MG63 (cell line): ENCODE results near the gene PRPF8. TPM values are rescaled to one million over a fixed set of nuclear protein-coding genes. Genes with fewer than 3 reads are reported as not detected.

ENCODE experiments used
- DNase-seq: peaks from one replicate; pipeline ENCODE4 v3.0.0-alpha.2; 2020
- H3K27me3 ChIP-seq: fragments of 250-450 bp; sonication (Bioruptor Pico); 2 replicates; pipeline ENCODE4 v1.5.1; 2020; ENCODE audit warnings: mild to moderate bottlenecking, moderate library complexity
- H3K36me3 ChIP-seq: fragments of 250-450 bp; sonication (Bioruptor Pico); 2 replicates; pipeline ENCODE4 v1.5.1; 2020; ENCODE audit warnings: mild to moderate bottlenecking, moderate library complexity
- H3K4me3 ChIP-seq: fragments of 250-450 bp; sonication (Bioruptor Pico); 2 replicates; pipeline ENCODE4 v1.5.1; 2020; ENCODE audit warnings: mild to moderate bottlenecking, moderate library complexity
- H3K9me3 ChIP-seq: fragments of 250-450 bp; sonication (Bioruptor Pico); 2 replicates; pipeline ENCODE4 v1.5.1; 2020; ENCODE audit warnings: mild to moderate bottlenecking, moderate library complexity
- total RNA-seq: library from RNA; depleted of rRNA; stranded (reverse); fragments of >200 nt; shearing (Covaris generic); gene quantifications from 2 replicates; pipeline ENCODE4 v1.2.3, GENCODE V29; 2014; ENCODE audit warnings: low replicate concordance

Gene PRPF8
- total RNA-seq, 1 experiment from 2014 or later, result 100 TPM

DNA sequence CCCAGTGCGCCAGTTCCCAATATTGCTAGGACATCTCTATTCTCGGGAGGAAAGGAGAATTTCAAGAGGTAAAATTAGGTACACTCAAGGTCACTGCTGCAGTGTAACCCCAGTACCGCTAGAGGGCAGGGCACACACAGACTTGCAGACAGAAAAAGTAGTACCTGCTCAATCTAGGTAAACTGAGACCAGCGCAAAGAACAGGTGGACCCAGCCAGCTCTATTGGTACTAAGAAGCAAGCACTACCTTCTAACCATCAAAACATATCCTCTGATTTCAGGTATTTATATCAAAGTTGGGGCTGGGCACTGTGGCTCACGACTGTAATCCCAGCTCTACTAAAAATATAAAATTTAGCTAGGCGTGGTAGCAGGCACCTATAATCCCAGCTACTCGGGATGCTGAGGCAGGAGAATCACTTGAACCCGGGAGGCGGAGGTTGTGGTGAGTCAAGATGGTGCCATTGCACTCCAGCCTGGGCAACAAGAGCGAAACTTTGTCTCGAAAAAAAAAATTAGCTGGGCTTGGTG is 36.3 kb upstream of the PRPF8 start:
- H3K9me3 ChIP-seq, result no peaks in the 10 kb centered on the region
- DNase-seq, result no peak
- no peak overlapping the region for H3K4me3 ChIP-seq
- no peaks in the 10 kb centered on the region for H3K36me3 ChIP-seq
- H3K27me3 ChIP-seq, result no peaks in the 10 kb centered on the region

- no peaks in the 10 kb centered on the region for H3K27me3 ChIP-seq
- no peak overlapping the region for H3K4me3 ChIP-seq
- DNase-seq, result no peak
- H3K9me3 ChIP-seq, result no peaks in the 10 kb centered on the region
- peaks cover 12% of the 10 kb centered on the region for H3K36me3 ChIP-seq
Observed at GRCh38 chr17:1718362-1719165, 33.9 kb upstream of the PRPF8 start.

- H3K36me3 ChIP-seq, result peaks cover 26% of the 10 kb centered on the region
- H3K9me3 ChIP-seq, result no peaks in the 10 kb centered on the region
- peak overlapping the region; percentile 60 for H3K4me3 ChIP-seq
- DNase-seq, result peak; percentile 91
- H3K27me3 ChIP-seq, result no peaks in the 10 kb centered on the region
Observed at GRCh38 chr17:1716912-1717695, 32.4 kb upstream of the PRPF8 start.

DNA sequence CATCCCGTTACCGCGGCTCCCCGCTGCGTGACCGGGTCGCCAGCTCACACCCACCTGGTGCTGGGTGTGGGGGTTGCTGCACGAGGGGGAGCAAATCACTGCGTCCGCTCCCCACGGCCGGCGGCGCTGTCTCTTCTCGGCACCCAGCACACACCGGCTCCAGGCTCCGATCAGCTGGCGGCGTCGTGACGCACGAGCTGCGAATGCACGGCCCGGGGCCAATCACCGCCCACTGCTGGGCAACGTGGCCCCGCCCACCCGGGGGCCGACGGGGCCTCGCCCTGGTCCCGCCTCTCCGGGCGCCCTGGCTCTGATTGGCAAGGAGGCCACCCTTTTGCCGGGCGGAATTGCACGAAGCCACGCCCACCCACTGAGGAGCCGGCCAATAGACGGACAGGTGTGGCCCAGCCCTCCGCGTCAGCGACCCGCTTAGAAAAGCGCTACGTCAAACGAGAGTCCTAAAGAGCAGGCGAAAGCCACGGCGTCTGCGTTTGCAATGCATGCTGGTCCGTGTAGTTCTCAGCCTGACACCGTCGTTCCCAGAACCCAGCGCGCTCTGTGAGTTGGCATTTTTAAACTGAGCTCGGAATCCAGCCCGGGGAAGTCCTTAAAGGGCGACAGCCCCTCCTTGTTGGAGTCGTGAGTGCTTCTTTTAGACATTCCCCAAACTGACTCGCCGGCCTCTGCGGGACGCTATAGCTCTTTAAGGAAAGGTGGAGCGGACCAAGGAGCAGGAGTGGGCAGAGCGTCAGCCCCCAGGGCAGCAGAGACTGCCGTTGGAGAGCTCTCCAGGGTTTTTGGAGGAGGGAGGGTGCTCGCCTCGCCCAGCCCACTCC is 31.6 kb upstream of the PRPF8 start:
- Histone ChIP-seq H3K36me3 (peaks cover 32% of the 10 kb centered on the region), H3K4me3 (peak overlapping the region; percentile 69), H3K9me3 (no peaks in the 10 kb centered on the region), H3K27me3 (no peaks in the 10 kb centered on the region)
- peak; percentile 99 for DNase-seq

- no peaks in the 10 kb centered on the region for H3K9me3 ChIP-seq
- H3K27me3 ChIP-seq, result no peaks in the 10 kb centered on the region
- H3K36me3 ChIP-seq, result peaks cover 32% of the 10 kb centered on the region
- DNase-seq, result no peak
- H3K4me3 ChIP-seq, result peak overlapping the region; percentile 69
Observed at GRCh38 chr17:1715803-1716075, 31.1 kb upstream of the PRPF8 start.

- H3K4me3 ChIP-seq, result peak overlapping the region; percentile 69
- peaks cover 32% of the 10 kb centered on the region for H3K36me3 ChIP-seq
- peak; percentile 95 for DNase-seq
Observed at GRCh38 chr17:1714980-1715802, 30.5 kb upstream of the PRPF8 start.

GRCh38 chr17:1714427-1714979 is 29.8 kb upstream of the PRPF8 start:
- H3K27me3 ChIP-seq, result no peaks in the 10 kb centered on the region
- DNase-seq, result peak; percentile 97
- peaks cover 32% of the 10 kb centered on the region for H3K36me3 ChIP-seq
- no peaks in the 10 kb centered on the region for H3K9me3 ChIP-seq
- peak overlapping the region; percentile 69 for H3K4me3 ChIP-seq

More at GRCh38 chr17:1714980-1715802, 30.5 kb upstream of the PRPF8 start:
- no peaks in the 10 kb centered on the region for H3K9me3 ChIP-seq
- H3K27me3 ChIP-seq, result no peaks in the 10 kb centered on the region

DNA sequence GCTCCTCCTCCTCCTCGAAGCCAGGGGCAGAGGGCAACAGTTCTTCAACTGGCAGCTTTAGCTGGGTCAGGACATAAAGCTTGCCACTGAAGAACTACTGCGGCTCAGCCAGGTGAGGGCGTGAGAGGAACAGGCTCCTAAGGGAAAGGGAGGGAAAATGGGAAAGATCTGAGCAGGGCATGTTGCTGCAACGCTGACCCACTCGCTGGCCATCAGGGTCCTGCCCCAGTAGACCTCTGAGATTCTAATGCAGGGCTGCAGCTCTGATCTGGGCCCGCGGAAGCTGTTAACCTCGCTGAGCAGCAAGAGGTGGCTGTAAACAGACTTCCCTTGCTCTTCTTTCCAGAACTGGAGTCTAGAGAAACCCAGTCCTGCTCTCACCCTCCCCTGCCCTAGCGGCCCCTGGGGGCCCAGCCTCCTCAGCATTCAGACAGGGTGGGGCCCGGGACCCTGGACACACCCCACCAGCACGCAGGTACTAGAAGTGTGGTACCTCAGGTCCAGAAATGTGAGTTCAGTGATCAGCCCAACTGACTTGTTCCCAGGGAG is 29.3 kb upstream of the PRPF8 start:
- Histone ChIP-seq H3K36me3 (peaks cover 32% of the 10 kb centered on the region), H3K9me3 (no peaks in the 10 kb centered on the region), H3K4me3 (peak overlapping the region; percentile 69), H3K27me3 (no peaks in the 10 kb centered on the region)
- no peak for DNase-seq

GRCh38 chr17:1713160-1713877 is 28.7 kb upstream of the PRPF8 start:
- no peaks in the 10 kb centered on the region for H3K27me3 ChIP-seq
- peaks cover 32% of the 10 kb centered on the region for H3K36me3 ChIP-seq
- no peak for DNase-seq
- no peak overlapping the region for H3K4me3 ChIP-seq
- H3K9me3 ChIP-seq, result no peaks in the 10 kb centered on the region

DNA sequence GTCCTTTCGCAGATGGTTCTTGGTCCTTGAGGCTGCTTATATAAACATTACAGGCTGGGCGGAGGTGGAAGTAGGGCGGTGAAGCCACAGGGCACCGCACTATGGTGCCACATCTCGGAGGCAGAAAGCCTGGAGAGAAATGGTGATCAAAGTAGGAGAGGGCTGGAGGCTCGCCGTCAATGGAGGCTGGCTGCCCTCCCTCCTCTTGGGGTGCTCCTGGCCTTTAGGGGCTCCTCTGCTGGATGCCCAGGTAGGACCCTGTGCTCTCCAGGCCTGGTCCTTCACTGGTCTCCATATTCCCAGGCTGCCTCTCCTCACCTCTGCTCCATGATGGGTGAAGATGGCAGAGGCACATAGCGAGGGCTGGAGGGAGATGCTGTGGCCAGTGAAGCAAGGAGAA is 27.6 kb upstream of the PRPF8 start:
- no peaks in the 10 kb centered on the region for H3K9me3 ChIP-seq
- no peak overlapping the region for H3K4me3 ChIP-seq
- H3K27me3 ChIP-seq, result no peaks in the 10 kb centered on the region
- DNase-seq, result no peak
- H3K36me3 ChIP-seq, result peaks cover 32% of the 10 kb centered on the region

GRCh38 chr17:1711804-1712203 is 27.1 kb upstream of the PRPF8 start:
- Histone ChIP-seq H3K36me3 (peaks cover 32% of the 10 kb centered on the region), H3K27me3 (no peaks in the 10 kb centered on the region), H3K9me3 (no peaks in the 10 kb centered on the region), H3K4me3 (no peak overlapping the region)
- DNase-seq, result no peak

DNA sequence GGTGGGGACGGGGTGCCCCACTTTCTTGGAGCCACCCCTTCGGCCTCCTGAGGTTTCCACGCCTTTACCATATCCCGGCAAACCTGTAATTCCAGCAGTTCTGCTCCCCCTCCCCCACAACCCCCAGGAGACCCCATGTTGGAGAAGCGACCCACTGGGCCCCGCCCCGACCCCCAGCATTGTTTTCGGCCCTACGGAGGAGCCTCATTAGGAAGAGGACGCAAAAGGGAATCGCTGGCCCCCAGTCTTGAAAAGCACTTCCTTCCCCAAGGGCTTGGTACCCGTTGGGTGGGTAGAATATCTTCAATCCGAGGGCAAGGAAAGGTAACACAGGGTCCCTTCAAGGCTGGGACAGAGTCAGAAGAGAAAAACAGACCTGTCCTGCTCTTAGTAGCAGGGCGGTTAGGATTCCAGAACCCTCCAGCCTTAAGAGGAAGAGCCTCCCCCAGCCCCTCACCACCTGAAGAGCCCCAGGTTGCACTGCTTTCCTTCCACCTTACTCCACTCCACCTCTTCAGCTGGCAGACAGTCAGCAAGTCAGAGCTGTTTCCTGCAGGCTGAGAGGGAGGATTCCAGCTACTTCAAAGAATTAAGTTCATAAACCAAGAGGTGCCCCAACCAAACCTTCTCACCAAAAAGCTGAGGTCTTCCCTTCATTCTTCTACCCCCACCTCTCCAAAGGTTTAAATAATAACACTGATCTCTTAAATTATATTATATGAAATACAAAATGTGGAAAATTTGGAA is 26.3 kb upstream of the PRPF8 start:
- DNase-seq, result no peak
- Histone ChIP-seq H3K4me3 (peak overlapping the region; percentile 49), H3K27me3 (no peaks in the 10 kb centered on the region), H3K36me3 (peaks cover 32% of the 10 kb centered on the region), H3K9me3 (no peaks in the 10 kb centered on the region)

DNA sequence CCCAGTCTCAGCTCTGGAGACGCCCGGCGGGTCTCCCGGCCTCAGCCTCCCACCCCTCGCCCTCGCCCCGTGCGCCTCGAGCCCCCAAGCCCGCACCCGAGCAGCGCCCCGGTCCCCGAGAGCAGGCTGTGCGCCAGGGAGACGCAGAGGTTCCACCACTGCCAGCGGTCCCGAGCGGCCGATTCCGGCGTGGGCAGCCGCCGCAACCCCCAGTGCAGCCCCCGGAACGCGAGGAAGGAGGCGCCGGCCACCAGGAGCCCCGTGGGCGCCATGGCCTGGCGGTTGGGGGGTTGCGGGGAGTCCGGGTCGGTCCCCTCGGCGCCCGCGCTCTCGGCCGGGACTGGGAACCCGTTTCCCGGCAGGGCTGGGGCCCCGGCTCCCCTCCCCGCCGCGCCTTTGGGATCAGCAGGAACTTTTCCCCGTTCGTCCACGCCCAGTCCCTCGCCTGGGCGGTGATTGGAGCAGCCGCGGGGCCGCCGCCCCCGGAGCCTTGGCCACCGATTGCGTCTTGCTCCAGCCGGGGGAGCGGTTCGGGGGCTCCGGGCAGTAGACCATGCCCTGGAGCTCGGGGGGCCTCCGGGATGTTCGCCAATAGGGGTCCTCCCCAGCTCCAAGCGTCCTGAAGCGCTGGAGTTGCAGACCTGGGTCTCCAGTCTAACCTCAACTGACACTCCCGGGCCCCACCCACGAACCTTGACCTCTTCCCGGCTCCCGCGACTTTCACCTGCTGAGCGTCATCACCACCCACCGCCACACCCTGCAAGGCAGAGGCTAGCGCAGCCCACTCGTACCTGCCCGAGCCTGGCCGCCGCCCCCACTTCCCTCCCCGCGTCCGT is 25.5 kb upstream of the PRPF8 start, which contains the start of gene TLCD2:
Gene TLCD2 (minus strand): TSS at position 407 of the 836 bp plus-strand sequence. CDS start 135 bp downstream, at position 272.
- Histone ChIP-seq H3K36me3 (peaks cover 32% of the 10 kb centered on the region), H3K27me3 (no peaks in the 10 kb centered on the region), H3K9me3 (no peaks in the 10 kb centered on the region), H3K4me3 (peak within 1 kb of the TSS; percentile 49)
- DNase-seq, result peak; percentile 70
